Neural progenitor cell (in vitro differentiated cells): ENCODE results near the gene BRD1.

Source experiments
- EZH2 ChIP-seq: fragments of 200-600 bp; sonication (generic); IDR thresholded peaks from 2 replicates; pipeline ENCODE4 v1.6.1; 2017; ENCODE audit warnings: antibody characterized with exemption, mild to moderate bottlenecking, moderate library complexity
- EZH2phosphoT487 ChIP-seq: fragments of 200-600 bp; sonication (generic); IDR thresholded peaks from 2 replicates; pipeline ENCODE4 v1.6.1; 2017; ENCODE audit warnings: antibody characterized with exemption
- TF ChIP-seq, protein P1 (sequence below): fragments of 200-600 bp; sonication (generic); IDR thresholded peaks from 2 replicates; pipeline ENCODE4 v1.5.1; 2017; ENCODE audit warnings: antibody characterized with exemption, mild to moderate bottlenecking

DNA sequence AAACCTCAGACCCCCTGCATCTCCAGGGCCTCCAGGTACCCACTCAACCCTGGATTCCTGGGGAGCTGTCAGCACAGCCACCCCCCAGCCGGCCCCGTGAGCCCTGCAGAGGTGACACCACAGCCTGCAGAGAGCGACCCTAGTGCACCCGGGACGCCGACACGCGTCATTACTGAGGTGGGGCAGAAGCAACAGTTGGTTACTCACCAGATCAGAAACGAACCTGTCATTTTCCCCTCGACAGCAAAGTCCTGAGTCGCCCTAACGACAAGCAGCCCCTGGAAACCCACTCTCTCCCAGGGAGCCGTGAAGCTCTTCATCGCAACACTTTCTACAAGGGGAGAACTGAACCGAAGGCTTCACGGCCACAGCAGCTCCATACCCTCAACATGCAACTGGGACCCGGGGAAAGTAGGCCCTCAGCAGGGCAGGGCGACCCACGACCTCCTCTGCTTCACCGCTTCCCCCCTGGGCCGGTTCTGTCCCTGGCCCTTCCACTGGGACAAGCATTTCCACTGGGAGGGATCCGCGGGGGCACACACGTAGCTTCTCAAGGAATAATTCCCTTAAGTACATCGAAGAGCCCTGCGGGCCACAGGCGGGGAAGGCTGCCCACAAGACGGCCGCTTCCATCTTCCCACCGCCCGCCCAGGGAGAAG lies 1.6 kb downstream of the BRD1 start:
- TF ChIP-seq, protein P1, sequence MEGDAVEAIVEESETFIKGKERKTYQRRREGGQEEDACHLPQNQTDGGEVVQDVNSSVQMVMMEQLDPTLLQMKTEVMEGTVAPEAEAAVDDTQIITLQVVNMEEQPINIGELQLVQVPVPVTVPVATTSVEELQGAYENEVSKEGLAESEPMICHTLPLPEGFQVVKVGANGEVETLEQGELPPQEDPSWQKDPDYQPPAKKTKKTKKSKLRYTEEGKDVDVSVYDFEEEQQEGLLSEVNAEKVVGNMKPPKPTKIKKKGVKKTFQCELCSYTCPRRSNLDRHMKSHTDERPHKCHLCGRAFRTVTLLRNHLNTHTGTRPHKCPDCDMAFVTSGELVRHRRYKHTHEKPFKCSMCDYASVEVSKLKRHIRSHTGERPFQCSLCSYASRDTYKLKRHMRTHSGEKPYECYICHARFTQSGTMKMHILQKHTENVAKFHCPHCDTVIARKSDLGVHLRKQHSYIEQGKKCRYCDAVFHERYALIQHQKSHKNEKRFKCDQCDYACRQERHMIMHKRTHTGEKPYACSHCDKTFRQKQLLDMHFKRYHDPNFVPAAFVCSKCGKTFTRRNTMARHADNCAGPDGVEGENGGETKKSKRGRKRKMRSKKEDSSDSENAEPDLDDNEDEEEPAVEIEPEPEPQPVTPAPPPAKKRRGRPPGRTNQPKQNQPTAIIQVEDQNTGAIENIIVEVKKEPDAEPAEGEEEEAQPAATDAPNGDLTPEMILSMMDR = no peak
- TF ChIP-seq EZH2 = no peak
- TF ChIP-seq EZH2phosphoT487 = no peak
